Activated T-cell treated with anti-CD3 and anti-CD28 coated beads for 1 hour (primary cell): ENCODE measurements around the gene TPP1.

Source experiments
- DNase-seq: peaks from one replicate; pipeline ENCODE4 v3.0.0-alpha.2; 2020; ENCODE audit warnings: low read depth

TPP1 gene

DNA sequence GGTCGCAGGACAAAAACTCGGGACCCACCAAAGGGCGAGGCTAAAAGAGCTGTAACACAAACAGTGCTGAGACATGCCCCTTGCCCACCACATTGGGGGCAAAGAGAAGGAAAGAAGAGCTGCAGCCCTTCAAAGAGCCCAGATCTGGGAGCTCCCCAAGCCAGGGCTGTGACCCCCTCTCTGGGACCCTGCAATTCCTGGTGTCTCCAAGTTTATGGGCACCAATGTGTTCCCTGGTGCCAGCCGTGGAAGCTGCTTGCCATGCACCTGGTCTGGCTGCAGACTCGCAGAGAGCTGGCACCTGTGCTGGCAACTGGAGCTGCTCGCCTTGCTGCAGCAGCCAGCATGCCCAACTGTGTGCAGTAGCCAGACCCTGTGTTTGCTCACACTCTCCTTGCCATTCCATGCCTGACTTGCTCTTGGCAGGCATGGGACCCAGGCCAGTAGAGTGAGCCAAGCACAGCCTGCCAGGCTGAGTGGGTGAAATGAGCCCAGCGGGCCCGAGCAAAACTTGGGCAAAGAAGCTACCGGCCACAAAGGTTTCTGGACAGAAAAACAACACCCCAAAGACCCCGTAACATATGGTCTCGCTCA is 31.8 kb downstream of the TPP1 start:
- no peak for DNase-seq

DNA sequence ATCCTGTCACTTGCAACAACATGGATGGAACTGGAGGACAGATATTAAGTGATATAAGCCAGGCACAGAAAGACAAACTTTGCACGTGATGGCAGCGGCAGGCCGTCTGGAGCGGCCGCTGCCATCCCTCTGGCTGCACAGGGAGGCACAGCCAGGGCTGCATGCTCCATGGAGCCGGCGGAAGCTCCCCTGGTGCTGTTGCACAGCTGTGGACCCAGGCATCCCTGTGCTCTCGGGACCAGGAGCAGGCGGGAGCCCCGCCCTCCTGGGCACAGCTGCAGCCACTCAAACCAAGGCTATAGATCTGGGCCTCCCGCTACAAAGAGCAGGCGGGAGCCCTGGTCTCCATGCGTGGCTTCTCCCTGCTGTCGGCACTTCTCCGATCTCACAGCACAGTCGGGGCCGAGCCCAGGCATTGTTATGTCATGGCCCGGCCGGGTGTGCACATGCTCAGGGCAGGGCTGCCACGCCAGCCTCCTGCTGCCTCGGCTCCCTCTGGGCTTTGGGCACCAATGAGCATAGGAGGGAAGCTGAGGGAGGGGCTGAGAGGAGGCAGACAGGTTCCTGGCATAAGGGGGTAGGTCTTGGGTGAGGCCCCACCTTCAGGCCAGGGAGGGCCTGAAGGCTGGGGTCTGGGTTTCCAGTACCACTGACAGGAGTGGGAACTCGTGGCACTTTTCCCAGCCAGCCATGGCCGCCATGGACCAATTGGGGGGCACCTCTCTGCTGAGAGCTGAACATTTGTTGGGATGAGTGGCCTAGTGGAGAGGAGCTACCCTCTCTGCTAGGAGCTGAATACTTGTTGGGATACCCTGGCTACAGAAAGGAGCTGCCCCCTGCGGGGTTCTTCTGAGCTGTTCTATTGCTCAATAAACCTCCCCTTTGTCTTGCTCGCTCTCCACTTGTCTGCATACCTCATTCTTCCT is 32.5 kb downstream of the TPP1 start:
- no peak for DNase-seq

DNA sequence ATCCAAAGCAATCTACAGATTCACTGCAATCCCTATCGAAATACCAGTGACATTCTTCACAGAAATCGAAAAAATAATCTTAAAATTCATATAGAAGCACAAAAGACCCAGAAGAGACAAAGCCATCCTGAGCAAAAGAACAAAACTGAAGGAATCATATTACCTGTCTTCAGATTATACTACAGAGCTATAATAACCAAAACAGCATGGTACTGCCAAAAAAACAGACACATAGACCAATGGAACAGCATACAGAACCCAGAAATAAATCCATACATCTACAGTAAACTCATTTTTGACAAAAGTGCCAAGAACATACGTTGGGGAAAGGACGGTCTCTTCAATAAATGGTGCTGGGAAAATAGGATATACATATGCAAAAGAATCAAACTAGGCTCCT is 34.7 kb downstream of the TPP1 start:
- DNase-seq: no peak

DNA sequence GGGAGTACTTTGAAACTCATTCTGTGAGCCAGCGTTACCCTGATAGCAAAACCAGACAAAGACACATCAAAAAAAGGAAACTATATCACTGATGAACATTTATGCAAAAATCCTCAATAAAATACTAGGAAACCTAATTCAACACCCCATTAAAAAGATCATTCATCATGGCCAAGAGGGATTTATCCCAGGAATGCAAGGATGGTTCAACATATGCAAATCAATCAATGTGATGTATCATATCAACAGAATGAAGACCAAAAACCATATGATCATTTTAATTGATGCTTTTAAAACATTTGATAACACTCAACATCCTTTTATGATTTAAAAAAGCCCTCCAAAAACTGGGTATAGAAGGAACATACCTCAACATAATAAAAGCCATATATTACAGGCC is 35.6 kb downstream of the TPP1 start:
- no peak for DNase-seq

DNA sequence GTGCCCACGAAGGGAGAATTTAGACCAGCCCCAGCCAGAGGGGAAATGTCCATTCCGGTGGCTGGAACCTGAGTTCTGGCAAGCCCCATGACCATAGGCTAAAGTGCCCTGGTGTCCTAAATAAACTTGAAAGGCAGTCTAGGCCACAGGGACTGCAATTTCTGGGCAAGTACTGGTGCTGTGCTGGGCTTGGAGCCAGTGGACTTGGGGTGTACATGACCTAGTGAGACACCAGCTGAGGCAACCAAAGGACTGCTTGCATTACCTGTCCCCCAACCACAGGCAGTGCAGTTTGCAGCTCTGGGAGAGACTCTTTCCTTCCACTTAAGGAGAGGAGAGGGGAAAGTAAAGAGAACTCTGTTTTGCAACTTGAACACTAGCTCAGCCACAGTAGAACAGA is 39.5 kb downstream of the TPP1 start:
- DNase-seq: no peak

DNA sequence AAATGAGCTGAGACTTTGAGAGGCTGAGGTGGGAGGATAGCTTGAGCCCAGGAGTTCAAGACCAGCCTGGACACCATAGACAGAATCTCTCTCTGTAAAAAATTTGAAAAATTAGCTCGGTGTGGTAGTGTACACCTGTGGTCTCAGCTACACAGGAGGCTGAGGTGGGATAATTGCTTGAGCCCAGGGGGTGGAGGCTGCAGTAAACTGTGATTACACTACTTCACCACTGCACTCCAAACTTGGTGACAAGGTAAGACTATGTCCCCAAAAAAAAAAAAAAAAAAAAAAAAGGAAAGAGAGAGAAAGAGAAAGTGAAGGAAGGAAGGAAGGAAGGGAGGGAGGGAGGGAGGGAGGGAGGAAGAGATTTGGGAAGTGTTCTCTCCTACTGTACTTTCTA is 41.1 kb downstream of the TPP1 start:
- DNase-seq: no peak

DNA sequence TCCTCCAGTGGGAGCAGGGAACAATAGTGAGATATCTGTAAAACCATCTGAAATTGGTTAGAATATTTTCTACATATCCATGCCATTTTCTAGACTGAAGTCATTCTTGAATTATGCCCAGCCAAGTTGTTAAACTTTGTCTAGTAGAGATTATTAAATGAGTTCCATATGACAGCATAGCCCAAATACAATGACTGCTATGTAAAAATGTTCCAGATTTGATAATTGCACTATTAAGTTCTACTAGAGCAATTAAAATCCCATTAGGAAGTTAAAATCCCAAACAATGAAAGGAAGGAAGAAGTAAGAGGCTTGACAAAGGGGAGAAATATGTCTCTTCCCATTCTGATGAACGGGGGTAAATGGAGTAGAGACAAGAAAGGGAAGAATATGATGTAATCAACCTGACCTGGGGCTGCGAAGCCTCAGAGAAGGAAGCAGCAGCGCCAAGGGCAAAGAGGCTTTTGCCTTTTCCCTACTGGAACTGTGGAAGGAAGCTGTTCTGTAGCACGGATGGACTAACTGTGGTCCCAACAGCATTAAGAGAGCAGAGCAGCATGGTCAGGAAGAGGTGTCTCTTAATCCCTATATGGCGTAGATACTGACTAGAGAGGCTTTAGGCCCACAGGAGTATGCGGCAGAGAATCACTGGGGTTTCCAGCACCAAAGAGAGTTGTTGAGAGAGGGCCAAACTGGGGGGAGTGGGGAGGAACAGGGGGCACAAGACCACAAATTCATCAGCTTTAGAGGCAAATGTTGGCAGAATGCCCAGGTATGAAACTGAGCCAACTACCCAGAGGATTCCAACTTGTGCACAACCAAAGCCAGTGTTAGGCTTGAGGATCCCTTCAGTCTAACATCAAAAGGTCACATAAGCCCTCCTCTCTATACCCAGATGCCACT is 42.5 kb downstream of the TPP1 start:
- no peak for DNase-seq

DNA sequence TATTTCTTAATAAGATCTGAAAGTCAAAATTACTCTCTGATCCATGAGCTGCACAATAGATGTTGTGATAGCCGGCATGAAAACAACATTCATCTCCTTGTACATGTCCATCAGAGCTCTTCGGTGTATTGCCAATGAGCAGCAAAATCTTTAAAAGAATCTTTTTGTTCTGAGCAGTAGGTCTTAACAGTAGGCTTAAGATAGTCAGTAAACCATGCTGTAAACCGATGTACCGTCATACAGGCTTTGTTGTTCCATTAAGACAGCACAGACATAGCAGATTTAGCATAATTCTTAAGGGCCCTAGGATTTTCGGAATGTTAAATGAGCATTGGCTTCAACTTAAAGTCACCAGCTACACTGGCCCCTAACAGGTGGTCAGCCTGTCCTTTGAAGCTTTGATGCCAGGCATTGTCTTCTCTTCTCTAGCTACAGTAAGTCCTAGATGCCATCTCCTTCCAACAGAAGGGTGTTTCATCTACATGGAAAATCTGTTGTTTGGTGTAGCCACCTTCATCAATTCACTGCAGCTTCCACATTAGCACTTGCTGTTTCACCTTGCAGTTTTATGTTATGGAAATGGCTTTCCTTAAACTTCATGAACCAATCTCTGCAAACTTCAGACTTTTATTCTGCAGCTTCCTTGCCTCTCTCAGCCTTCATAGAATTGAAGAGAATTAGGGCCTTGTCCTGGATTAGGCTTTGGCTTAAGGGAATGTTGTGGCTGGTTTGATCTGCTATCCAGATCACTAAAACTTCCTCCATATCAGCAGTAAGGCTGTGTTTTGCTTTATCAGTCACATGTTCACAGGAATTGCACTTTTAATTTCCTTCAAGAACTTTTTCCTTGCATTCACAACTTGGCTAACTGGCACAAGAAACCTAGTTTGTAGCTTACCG is 44.2 kb downstream of the TPP1 start:
- DNase-seq: no peak

DNA sequence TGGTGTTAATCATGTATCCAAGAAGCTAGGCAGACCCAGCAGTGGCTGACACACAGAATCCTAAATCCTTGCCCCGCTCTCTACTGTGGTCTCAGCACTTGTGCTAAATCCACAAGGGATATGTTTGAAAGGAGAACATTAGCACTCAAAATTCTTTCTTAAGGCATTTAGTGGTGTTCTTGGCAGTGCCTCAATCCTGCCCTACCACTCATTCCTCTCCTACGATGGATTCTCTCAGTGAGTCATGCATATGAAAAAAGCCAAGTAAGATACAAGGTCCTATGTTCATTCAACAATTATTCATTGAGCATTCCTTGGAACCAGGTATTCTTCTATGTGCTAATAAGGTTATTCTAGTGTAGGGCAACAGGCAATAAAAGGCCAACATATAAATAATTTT is 47.0 kb downstream of the TPP1 start:
- DNase-seq: no peak

DNA sequence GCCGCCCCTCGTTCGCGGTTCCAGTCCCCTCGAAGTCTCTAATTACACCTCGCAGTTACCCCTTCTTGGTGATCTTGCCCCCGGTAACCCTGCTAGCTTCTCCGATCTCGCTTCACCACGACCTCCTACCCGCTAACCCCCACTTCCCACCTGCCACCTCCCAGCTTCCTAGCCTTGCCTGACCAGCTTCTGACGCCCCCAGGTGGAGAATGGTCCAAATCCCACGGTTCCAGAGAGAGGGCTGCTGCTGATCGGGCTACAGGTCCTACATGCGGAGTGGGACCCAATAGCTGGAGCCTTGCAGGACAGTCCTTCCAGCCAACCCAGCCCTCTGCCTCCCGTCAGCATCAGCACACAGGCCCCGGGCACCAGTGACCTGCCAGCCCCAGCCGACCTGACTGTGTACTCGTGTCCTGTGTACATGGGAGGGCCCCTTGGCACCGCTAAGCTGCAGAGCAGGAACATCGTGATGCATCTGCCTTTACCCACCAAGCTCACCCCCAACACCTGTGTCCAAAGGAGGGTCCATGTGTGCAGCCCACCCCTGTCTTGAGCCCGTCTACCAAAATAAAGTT is 47.7 kb downstream of the TPP1 start:
- no peak for DNase-seq

DNA sequence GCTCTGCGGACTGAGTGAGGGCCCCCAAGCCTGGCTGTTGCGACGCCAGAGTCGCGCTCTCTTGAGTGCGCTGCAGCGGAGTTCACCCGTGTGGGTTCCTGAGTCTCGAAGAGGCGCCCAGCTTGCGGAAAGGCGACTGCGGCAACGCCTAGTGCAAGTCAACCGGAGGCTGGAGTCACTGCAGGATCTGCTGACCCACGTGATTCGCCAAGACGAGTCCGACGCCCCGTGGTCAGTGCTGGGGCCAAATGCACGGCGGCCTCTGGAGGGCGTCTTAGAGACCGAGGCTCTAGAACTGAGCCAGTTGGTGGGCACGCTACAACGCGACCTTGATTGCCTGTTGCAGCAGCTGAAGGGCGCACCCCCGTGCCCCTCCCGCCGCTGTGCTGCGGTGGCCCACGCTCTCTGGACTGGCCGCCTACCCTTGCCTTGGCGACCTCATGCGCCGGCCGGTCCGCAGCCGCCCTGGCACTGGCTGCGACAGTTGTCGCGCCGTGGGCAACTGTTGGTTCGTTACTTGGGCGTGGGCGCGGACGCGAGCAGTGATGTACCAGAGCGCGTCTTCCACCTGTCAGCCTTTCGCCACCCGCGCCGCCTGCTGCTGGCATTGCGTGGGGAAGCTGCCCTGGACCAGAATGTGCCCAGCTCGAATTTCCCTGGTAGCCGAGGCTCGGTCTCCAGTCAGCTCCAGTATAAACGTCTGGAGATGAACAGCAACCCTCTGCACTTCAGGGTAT is 48.4 kb downstream of the TPP1 start:
- no peak for DNase-seq

DNA sequence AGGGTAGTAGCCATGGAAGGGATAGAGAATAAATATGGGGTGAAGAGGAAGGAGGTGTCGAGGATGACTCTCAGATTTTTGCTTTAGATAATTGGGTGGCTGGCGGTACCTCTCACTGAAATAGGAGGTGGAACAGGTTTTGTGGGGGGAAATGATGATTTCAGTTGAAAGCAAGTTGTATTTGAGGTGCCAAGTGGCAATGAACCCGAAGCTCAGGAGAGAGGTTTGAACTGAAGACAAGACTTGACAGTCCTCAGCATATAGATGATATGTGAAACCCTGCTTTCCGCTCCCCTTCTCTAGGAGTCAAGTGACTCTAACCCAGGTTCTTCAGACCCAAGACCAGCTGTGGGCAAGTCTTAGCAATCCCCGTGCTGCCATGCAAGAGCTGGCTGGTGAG is 49.5 kb downstream of the TPP1 start:
- DNase-seq: no peak

DNA sequence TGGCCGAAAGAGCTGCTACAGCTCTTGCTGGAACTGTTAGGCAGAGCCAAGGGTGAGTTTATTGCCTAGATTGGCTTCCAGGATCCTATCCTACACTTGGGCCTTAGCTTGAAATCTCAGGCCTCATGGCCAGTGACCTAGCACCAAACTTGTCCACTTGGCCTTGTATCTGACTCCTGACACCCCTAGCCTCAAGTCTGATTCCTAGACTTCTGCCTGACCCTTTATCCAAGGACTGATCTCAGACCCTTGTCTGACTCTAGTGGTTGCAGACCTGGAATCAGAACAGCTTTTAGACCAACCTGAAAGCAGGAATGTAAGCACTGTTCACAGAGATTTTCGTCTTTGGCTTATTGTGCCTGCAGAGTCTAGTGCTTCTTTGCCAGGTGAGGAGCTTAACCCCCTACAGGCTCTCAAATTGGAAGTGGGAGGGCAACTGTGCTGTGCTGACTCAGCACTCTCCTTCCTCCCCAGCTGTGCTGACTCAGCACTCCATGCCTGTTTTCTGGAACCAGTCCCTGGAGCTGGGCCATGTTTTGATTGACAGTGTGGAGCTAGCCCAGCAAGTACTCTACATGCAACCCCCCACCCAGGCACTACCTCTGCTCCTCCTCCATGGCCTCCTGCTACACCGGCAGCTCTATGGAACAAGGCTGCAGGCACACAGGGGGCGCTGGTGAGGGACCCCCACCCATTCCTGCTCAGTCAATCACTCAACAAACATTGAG is 50.9 kb downstream of the TPP1 start:
- no peak for DNase-seq

DNA sequence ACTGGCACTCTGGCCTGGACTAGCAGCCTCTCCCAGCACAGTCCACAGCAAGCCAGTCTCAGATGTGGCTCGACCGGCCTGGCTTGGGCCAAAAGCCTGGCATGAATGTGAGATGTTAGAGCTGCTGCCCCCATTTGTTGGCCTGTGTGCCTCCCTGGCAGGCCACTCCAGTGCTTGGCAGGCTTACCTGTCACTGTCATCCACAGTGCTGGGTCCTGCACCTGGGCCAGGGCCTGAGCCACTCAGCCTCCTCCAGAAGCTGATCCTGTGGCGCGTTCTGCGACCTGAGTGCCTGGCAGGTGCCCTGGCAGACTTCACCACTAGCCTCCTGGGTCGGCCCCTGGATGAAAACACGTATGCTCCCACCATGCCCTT is 51.9 kb downstream of the TPP1 start:
- no peak for DNase-seq

DNA sequence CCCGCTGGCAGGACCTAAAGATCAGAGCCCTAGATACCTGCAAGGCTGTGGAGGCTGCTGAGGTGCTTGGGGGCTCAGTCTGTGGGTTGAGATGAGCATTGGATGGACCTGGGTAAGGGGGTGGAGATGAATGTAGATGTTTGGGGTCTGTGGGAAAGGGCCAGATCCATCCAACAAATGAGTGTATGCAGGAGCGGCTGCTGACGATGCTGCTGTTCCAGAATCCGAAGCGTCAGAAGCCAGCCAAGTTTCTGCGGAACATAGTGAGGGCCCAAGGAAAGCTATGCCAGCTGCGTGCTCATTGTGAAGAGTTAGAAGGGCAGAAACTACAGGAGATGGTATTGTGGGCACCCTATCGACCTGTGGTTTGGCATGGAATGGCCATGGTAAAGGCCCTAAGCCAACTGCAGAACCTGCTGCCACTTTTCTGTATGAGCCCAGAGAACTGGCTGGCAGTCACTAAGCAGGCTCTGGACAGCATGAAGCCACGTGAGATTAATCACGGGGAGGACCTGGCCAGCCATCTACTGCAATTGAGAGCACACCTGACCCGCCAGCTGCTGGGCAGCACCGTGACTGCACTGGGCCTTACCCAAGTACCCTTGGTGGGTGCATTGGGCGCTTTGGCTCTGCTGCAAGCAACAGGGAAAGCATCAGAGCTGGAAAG is 52.4 kb downstream of the TPP1 start:
- DNase-seq: no peak

DNA sequence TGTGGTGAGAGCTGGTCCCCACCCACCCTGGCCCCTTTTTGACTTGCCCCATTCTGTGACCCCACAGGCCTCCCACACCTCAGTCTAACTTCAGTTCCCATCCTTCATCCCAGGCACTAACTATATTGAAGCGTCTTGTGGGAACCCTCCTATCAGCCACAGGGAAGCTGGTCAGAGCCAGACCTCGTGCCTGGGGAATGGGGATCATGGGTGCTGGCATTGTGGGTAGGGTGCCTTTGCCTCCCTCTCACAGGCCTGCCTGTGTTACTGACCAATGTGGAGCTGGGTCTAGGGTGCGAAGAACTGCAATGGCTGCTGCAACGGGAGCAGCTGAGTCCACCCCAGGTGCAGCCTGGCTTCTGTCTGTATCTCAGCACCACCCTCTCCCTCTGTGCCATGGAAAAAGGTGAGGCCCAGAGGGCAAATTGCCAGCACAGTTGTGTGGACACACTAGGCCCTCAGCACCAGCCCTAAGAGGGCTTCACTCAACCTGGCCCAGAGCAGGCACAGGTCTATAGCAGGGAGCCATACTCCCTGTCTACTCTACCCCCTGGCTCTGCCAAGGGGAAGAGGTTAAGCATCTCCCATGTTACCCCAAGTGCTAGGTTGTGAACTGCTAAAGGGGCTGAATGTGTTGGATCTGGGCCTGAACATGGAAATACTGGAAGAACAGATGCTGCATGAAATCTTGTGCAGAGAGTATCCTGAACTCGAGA is 53.1 kb downstream of the TPP1 start:
- DNase-seq: no peak

DNA sequence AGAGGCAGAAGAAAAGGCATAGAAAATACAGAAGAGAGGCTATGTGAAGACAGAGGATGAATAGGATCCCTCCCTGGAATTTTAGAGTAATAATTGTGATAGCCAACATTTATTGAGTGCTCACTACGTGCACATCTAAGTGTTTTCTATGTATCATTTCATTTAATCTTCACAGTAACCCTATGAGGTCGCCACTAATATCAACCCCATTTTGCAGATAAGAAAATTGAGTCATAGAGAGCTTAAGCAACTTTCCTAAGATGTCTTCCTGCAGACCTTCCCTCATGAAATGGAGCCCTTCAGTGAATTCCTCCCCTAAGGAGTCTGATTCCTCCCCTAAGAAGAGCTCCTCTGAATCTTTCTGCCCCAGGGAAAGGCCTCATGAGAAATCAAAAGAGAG is 53.9 kb downstream of the TPP1 start:
- no peak for DNase-seq

DNA sequence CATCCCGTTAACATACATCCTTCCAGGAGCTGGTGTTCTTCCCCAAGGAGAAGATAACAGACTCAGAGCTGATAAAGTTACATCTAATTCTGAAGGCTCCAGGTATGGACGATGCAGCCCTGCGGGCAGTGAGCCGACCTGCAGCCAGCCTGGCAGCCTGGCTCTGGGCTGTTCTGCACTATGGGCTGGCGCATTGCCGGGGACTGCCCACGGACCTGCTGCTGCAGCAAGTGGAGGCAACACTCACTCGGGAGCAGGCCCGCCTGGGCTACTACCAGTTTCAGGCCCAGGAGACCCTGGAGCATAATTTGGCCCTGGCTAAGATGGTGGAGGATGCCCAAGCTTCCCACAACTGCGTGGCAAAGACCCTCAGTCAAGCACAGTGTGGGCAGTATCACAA is 55.6 kb downstream of the TPP1 start:
- DNase-seq: no peak

DNA sequence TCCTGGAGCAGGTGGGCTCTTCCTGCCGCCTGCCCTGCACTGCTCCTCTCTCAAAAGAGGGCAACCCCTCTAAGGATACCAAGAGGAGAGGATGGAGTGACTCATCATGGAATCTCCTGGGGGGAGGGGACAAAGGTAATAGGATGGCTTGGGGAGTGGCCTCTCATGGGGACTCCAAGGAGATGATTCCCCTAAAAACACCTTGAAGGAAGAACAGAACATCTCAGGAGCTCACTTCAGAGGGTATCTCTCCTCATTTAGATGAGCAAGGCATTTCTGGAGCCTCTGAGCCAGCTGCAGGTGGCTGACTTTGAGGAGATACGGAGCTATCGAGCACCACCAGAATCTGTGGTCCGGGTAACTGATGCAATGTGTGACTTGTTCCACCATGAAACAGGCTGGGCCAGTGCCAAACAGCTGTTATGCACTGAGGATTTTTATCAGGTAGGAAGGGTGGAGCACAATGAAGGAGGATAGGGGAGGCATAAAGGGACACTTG is 56.1 kb downstream of the TPP1 start:
- DNase-seq: no peak
